Measurements from ENCODE around the gene ZCCHC24. TPM values are rescaled to one million over a fixed set of nuclear protein-coding genes. Genes with fewer than 3 reads are reported as not detected.

The ZCCHC24 gene
- total RNA-seq, 2 experiments from 2014 or later = 0.98 to 2.2 TPM

GRCh38 chr10:79404231-79404609 lies 41.2 kb downstream of the ZCCHC24 start:
- intact Hi-C loops (cut with micrococcal nuclease; ENCODE audit: unreplicated experiment) = no loop called here
- BruUV-seq (replicated peaks) = no TSS peak
- no peaks in the 10 kb centered on the region for H3K4me1 ChIP-seq (ENCODE audit: insufficient read depth, low read length, poor library complexity, severe bottlenecking)
- TF ChIP-seq CTCF (conservative IDR thresholded peaks at IDR 0.05; ENCODE audit: low read length) = no peak
- no peak for TF ChIP-seq EZH2phosphoT487 (IDR thresholded peaks at IDR 0.05; ENCODE audit: borderline replicate concordance, low read depth, low read length)
- no peak for DNase-seq (ENCODE audit: low spot score)
- H3K9me3 ChIP-seq (ENCODE audit: low read length) = no peaks in the 10 kb centered on the region
- H3K79me2 ChIP-seq (ENCODE audit: insufficient read depth, low read depth, low read length) = no peaks in the 10 kb centered on the region
- no peak overlapping the region for H3K4me2 ChIP-seq (ENCODE audit: low read length)
- H3K36me3 ChIP-seq (ENCODE audit: insufficient read depth, low read length) = no peaks in the 10 kb centered on the region
- no peak overlapping the region for H3K4me3 ChIP-seq (ENCODE audit: low read depth, low read length, poor library complexity, severe bottlenecking)
- H3K27ac ChIP-seq (ENCODE audit: low read depth, low read length, poor library complexity, severe bottlenecking) = no peak overlapping the region
- H3K9me2 ChIP-seq (ENCODE audit: insufficient read depth, low read length) = no peaks in the 10 kb centered on the region
- no peak overlapping the region for H2AFZ ChIP-seq (ENCODE audit: low read length)
- ChIA-PET CTCF (ENCODE audit: unreplicated experiment) (no interaction called here), POLR2A (no interaction called here)
- H4K20me1 ChIP-seq (ENCODE audit: insufficient read depth, low read length) = no peaks in the 10 kb centered on the region

GRCh38 chr10:79403441-79404230 lies 41.8 kb downstream of the ZCCHC24 start:
- Histone ChIP-seq H3K9me3 (ENCODE audit: low read length) (no peaks in the 10 kb centered on the region), H4K20me1 (ENCODE audit: insufficient read depth, low read length) (no peaks in the 10 kb centered on the region), H3K36me3 (ENCODE audit: insufficient read depth, low read length) (no peaks in the 10 kb centered on the region), H3K79me2 (ENCODE audit: insufficient read depth, low read depth, low read length) (no peaks in the 10 kb centered on the region), H3K4me3 (ENCODE audit: low read depth, low read length, poor library complexity, severe bottlenecking) (no peak overlapping the region), H3K4me2 (ENCODE audit: low read length) (no peak overlapping the region), H3K9me2 (ENCODE audit: insufficient read depth, low read length) (no peaks in the 10 kb centered on the region), H3K27ac (ENCODE audit: low read depth, low read length, poor library complexity, severe bottlenecking) (no peak overlapping the region), H3K4me1 (ENCODE audit: insufficient read depth, low read length, poor library complexity, severe bottlenecking) (no peaks in the 10 kb centered on the region), H2AFZ (ENCODE audit: low read length) (no peak overlapping the region)
- intact Hi-C loops (cut with micrococcal nuclease; ENCODE audit: unreplicated experiment) = no loop called here
- POLR2A ChIA-PET = no interaction called here
- BruUV-seq (replicated peaks) = no TSS peak
- TF ChIP-seq EZH2phosphoT487 (IDR thresholded peaks at IDR 0.05; ENCODE audit: borderline replicate concordance, low read depth, low read length) (no peak), CTCF (conservative IDR thresholded peaks at IDR 0.05; ENCODE audit: low read length) (no peak)
- no peak for DNase-seq (ENCODE audit: low spot score)
- CTCF ChIA-PET (ENCODE audit: unreplicated experiment) = no interaction called here

- BruUV-seq (replicated peaks) = no TSS peak
- Histone ChIP-seq H3K27ac (ENCODE audit: low read depth, low read length, poor library complexity, severe bottlenecking) (no peak overlapping the region), H3K9me2 (ENCODE audit: insufficient read depth, low read length) (no peaks in the 10 kb centered on the region), H3K36me3 (ENCODE audit: insufficient read depth, low read length) (no peaks in the 10 kb centered on the region), H3K9me3 (ENCODE audit: low read length) (no peaks in the 10 kb centered on the region), H3K4me2 (ENCODE audit: low read length) (no peak overlapping the region), H3K79me2 (ENCODE audit: insufficient read depth, low read depth, low read length) (no peaks in the 10 kb centered on the region), H3K4me1 (ENCODE audit: insufficient read depth, low read length, poor library complexity, severe bottlenecking) (no peaks in the 10 kb centered on the region), H3K4me3 (ENCODE audit: low read depth, low read length, poor library complexity, severe bottlenecking) (no peak overlapping the region), H4K20me1 (ENCODE audit: insufficient read depth, low read length) (no peaks in the 10 kb centered on the region), H2AFZ (ENCODE audit: low read length) (no peak overlapping the region)
- POLR2A ChIA-PET = no interaction called here
- TF ChIP-seq CTCF (conservative IDR thresholded peaks at IDR 0.05; ENCODE audit: low read length) (no peak), EZH2phosphoT487 (IDR thresholded peaks at IDR 0.05; ENCODE audit: borderline replicate concordance, low read depth, low read length) (no peak)
- CTCF ChIA-PET (ENCODE audit: unreplicated experiment) = no interaction called here
- intact Hi-C loops (cut with micrococcal nuclease; ENCODE audit: unreplicated experiment) = no loop called here
- DNase-seq (ENCODE audit: low spot score) = no peak
Observed at GRCh38 chr10:79402951-79403350, 42.5 kb downstream of the ZCCHC24 start.

Data from OCI-LY7 (cell line).